OCI-LY7 (cell line): Measurements from ENCODE around the gene ZNF628. TPM values are rescaled to one million over a fixed set of nuclear protein-coding genes. Genes with fewer than 3 reads are reported as not detected.

Source experiments
- BruUV-seq: library from RNA; stranded (reverse); fragments of 400-500 nt; replicated peaks from 2 replicates; lab custom pipeline; 2021; lab: Mats Ljungman, UMichigan
- CTCF ChIA-PET: fragments of 300-600 bp; sonication (Branson Sonifier 250); formaldehyde crosslinking; loops from one replicate; lab custom pipeline; 2022; ENCODE audit warnings: antibody characterized with exemption; ENCODE audit not compliant: unreplicated experiment; lab: Charles Lee
- POLR2A ChIA-PET: fragments of 300-600 bp; sonication (Branson Sonifier 250); formaldehyde crosslinking; loops from one replicate; lab custom pipeline; 2022; ENCODE audit warnings: antibody characterized with exemption; lab: Charles Lee
- DNase-seq: peaks from one replicate; pipeline ENCODE4 v3.0.0-alpha.2; 2015; ENCODE audit warnings: low spot score
- H2AFZ ChIP-seq: fragments of 200-600 bp; sonication (generic), shearing (Covaris generic); 2 replicates; pipeline ENCODE4 v1.6.1; 2014; ENCODE audit warnings: mild to moderate bottlenecking, antibody characterized with exemption, low read length, moderate library complexity
- H3K27ac ChIP-seq: fragments of 200-600 bp; sonication (generic); 2 replicates; pipeline ENCODE4 v1.5.1; 2014; ENCODE audit warnings: mixed run types, low read depth, mild to moderate bottlenecking, moderate library complexity, low read length, inconsistent platforms; ENCODE audit not compliant: poor library complexity, severe bottlenecking
- H3K36me3 ChIP-seq: fragments of 200-600 bp; sonication (generic); 2 replicates; pipeline ENCODE4 v1.6.1; 2014; ENCODE audit warnings: mild to moderate bottlenecking, antibody characterized with exemption, low read length, moderate library complexity, mixed read lengths; ENCODE audit not compliant: insufficient read depth
- H3K4me1 ChIP-seq: fragments of 200-600 bp; sonication (generic); 2 replicates; pipeline ENCODE4 v1.5.1; 2014; ENCODE audit warnings: mild to moderate bottlenecking, low read length; ENCODE audit not compliant: insufficient read depth, poor library complexity, severe bottlenecking
- H3K4me2 ChIP-seq: fragments of 200-600 bp; sonication (generic); 2 replicates; pipeline ENCODE4 v1.6.1; 2014; ENCODE audit warnings: mild to moderate bottlenecking, low read length
- H3K4me3 ChIP-seq: fragments of 200-600 bp; sonication (generic); 2 replicates; pipeline ENCODE4 v1.5.1; 2014; ENCODE audit warnings: mild to moderate bottlenecking, low read depth, low read length; ENCODE audit not compliant: poor library complexity, severe bottlenecking
- H3K79me2 ChIP-seq: fragments of 200-600 bp; sonication (generic); 2 replicates; pipeline ENCODE4 v1.6.1; 2016; ENCODE audit warnings: low read depth, mild to moderate bottlenecking, low read length, moderate library complexity, mixed read lengths; ENCODE audit not compliant: insufficient read depth
- H3K9me2 ChIP-seq: fragments of 200-600 bp; sonication (generic); 2 replicates; pipeline ENCODE4 v1.6.1; 2016; ENCODE audit warnings: mild to moderate bottlenecking, low read length, mixed read lengths; ENCODE audit not compliant: insufficient read depth
- H3K9me3 ChIP-seq: fragments of 200-600 bp; sonication (generic); 2 replicates; pipeline ENCODE4 v1.6.1; 2014; ENCODE audit warnings: mild to moderate bottlenecking, mixed run types, low read length, mixed read lengths
- H4K20me1 ChIP-seq: fragments of 200-600 bp; sonication (generic); 2 replicates; pipeline ENCODE4 v1.6.1; 2014; ENCODE audit warnings: mild to moderate bottlenecking, antibody characterized with exemption, low read length, moderate library complexity, mixed read lengths; ENCODE audit not compliant: insufficient read depth
- EZH2phosphoT487 ChIP-seq: fragments of 200-600 bp; sonication (generic); IDR thresholded peaks from 2 replicates; pipeline ENCODE4 v1.6.1; 2018; ENCODE audit warnings: low read depth, borderline replicate concordance, mild to moderate bottlenecking, mixed run types, antibody characterized with exemption, low read length, moderate library complexity, mixed read lengths
- intact Hi-C: fragments of 100-400 bp; cut with micrococcal nuclease; formaldehyde crosslinking; loops from one replicate; pipeline ENCODE4 v1.10.0; 2022; ENCODE audit not compliant: unreplicated experiment
- total RNA-seq, 2 experiments: library from RNA; depleted of rRNA in 1 of 2; stranded (reverse); fragments of >200 nt in 1 of 2; shearing (Covaris generic) in 1 of 2; gene quantifications; 2 replicates each; pipeline ENCODE4 v1.2.3, GENCODE V29; 2014 to 2022
- TF ChIP-seq, protein P1 (sequence below): fragments of 200-600 bp; sonication (generic); conservative IDR thresholded peaks from 2 replicates; pipeline ENCODE4 v1.5.1; 2014; ENCODE audit warnings: mild to moderate bottlenecking, antibody characterized with exemption, low read length, moderate library complexity, mixed read lengths

The ZNF628 gene
- total RNA-seq, 2 experiments from 2014 or later: 5.2 to 10.6 TPM

- Histone ChIP-seq H2AFZ (no peak overlapping the region), H3K9me2 (no peaks in the 10 kb centered on the region), H4K20me1 (no peaks in the 10 kb centered on the region), H3K4me1 (no peaks in the 10 kb centered on the region), H3K27ac (no peak overlapping the region), H3K9me3 (no peaks in the 10 kb centered on the region), H3K79me2 (no peaks in the 10 kb centered on the region), H3K4me3 (no peak overlapping the region), H3K4me2 (no peak overlapping the region), H3K36me3 (no peaks in the 10 kb centered on the region)
- ChIA-PET POLR2A (no interaction called here), CTCF (no interaction called here)
- TF ChIP-seq, protein P1, sequence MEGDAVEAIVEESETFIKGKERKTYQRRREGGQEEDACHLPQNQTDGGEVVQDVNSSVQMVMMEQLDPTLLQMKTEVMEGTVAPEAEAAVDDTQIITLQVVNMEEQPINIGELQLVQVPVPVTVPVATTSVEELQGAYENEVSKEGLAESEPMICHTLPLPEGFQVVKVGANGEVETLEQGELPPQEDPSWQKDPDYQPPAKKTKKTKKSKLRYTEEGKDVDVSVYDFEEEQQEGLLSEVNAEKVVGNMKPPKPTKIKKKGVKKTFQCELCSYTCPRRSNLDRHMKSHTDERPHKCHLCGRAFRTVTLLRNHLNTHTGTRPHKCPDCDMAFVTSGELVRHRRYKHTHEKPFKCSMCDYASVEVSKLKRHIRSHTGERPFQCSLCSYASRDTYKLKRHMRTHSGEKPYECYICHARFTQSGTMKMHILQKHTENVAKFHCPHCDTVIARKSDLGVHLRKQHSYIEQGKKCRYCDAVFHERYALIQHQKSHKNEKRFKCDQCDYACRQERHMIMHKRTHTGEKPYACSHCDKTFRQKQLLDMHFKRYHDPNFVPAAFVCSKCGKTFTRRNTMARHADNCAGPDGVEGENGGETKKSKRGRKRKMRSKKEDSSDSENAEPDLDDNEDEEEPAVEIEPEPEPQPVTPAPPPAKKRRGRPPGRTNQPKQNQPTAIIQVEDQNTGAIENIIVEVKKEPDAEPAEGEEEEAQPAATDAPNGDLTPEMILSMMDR: no peak
- TF ChIP-seq EZH2phosphoT487: no peak
- intact Hi-C loops: no loop called here
- BruUV-seq: no TSS peak
- DNase-seq: no peak
These were observed 21.3 kb downstream of the ZNF628 start for GRCh38 chr19:55497763-55498162.

DNA sequence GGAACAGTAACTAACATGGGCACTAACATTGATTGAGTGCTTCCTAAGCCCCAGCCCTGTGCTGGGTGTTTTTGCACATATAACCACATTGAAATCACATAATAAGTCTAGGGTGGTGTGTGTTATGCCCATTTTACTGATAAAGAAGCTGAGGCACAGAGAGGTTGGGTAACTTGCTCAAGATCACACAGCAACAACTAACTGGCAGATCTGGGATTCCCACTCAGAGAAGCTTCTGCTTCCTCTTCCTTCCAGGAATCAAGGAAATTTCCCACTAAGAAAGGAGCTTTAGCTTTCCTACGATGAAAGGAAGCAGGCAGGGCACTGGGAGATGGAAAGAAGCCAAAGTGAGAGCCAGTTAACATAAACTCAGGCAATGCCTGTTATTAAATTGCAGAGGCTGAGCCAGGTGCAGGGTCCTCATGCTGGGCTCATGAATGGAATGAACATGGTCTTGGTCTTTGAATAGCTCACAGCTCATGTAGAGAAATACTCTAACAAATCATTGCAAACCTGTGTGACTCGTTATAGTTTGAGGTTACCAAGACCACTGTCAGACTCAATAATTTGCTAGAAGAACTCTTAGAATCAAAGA lies 21.9 kb downstream of the ZNF628 start:
- Histone ChIP-seq H3K9me2 (no peaks in the 10 kb centered on the region), H2AFZ (no peak overlapping the region), H3K79me2 (no peaks in the 10 kb centered on the region), H3K36me3 (no peaks in the 10 kb centered on the region), H4K20me1 (no peaks in the 10 kb centered on the region), H3K4me2 (no peak overlapping the region), H3K27ac (no peak overlapping the region), H3K9me3 (no peaks in the 10 kb centered on the region), H3K4me1 (peaks cover 4% of the 10 kb centered on the region), H3K4me3 (no peak overlapping the region)
- CTCF ChIA-PET: no interaction called here
- intact Hi-C loops: no loop called here
- no peak for DNase-seq
- BruUV-seq: no TSS peak
- TF ChIP-seq EZH2phosphoT487: no peak
- TF ChIP-seq, protein P1: no peak
- POLR2A ChIA-PET: interaction anchor here (0.6 to 0.7 kb wide), 2 partner anchors 21 to 835 kb away, joined by 3 to 7 read pairs; partner anchors contain the start of gene LILRB4

GRCh38 chr19:55500368-55500952 lies 24.0 kb downstream of the ZNF628 start:
- no peak for TF ChIP-seq EZH2phosphoT487
- no peak for DNase-seq
- no peaks in the 10 kb centered on the region for H3K36me3 ChIP-seq
- H3K9me3 ChIP-seq: no peaks in the 10 kb centered on the region
- no peaks in the 10 kb centered on the region for H4K20me1 ChIP-seq
- H3K9me2 ChIP-seq: no peaks in the 10 kb centered on the region
- intact Hi-C loops: no loop called here
- ChIA-PET CTCF (no interaction called here), POLR2A (no interaction called here)
- no peak overlapping the region for H2AFZ ChIP-seq
- H3K4me3 ChIP-seq: no peak overlapping the region
- BruUV-seq: no TSS peak
- peaks cover 8% of the 10 kb centered on the region for H3K4me1 ChIP-seq
- H3K4me2 ChIP-seq: no peak overlapping the region
- H3K27ac ChIP-seq: no peak overlapping the region
- no peaks in the 10 kb centered on the region for H3K79me2 ChIP-seq
